ENCODE data around the gene OXER1. TPM values are rescaled to one million over a fixed set of nuclear protein-coding genes. Genes with fewer than 3 reads are reported as not detected.

Gene OXER1
- total RNA-seq, 1 donor from 2014 or later, result 1.9 TPM

GRCh38 chr2:42770288-42771131 lies 6.6 kb upstream of the OXER1 start:
- TF ChIP-seq CTCF (IDR thresholded peaks at IDR 0.05), result no peak
- H3K4me1 Mint-ChIP-seq, result peaks cover 5% of the 10 kb centered on the region
- ChIA-PET POLR2A (no interaction called here), CTCF (interaction anchor here (0.7 to 0.9 kb wide), 2 partner anchors 16 to 255 kb away, joined by 3 read pairs; no protein-coding TSS in a partner anchor)
- no peak overlapping the region for H3K27ac Mint-ChIP-seq
- ATAC-seq (ENCODE audit: low read depth), result peak; percentile 69
- intact Hi-C loops (cut with micrococcal nuclease), result loop anchor here (5.0 kb wide), 1 partner anchor 258 kb away; no protein-coding TSS in a partner anchor
- no peak for DNase-seq
- H3K9me3 Mint-ChIP-seq, result no peaks in the 10 kb centered on the region
- no peak overlapping the region for H3K4me3 Mint-ChIP-seq
- H3K27me3 Mint-ChIP-seq, result no peaks in the 10 kb centered on the region
- H3K36me3 Mint-ChIP-seq (ENCODE audit: low read depth), result no peaks in the 10 kb centered on the region

GRCh38 chr2:42769583-42770287 lies 5.8 kb upstream of the OXER1 start:
- no peaks in the 10 kb centered on the region for H3K4me1 Mint-ChIP-seq
- no peak overlapping the region for H3K4me3 Mint-ChIP-seq
- ChIA-PET CTCF (interaction anchor here (0.7 kb wide), 1 partner anchor 254 kb away, joined by 3 read pairs; no protein-coding TSS in a partner anchor), POLR2A (no interaction called here)
- ATAC-seq (ENCODE audit: low read depth) (no peak), DNase-seq (no peak)
- no peaks in the 10 kb centered on the region for H3K36me3 Mint-ChIP-seq (ENCODE audit: low read depth)
- H3K27me3 Mint-ChIP-seq, result no peaks in the 10 kb centered on the region
- H3K27ac Mint-ChIP-seq, result no peak overlapping the region
- H3K9me3 Mint-ChIP-seq, result no peaks in the 10 kb centered on the region
- TF ChIP-seq CTCF (IDR thresholded peaks at IDR 0.05), result no peak
- intact Hi-C loops (cut with micrococcal nuclease), result loop anchor here (5.0 kb wide), 1 partner anchor 257 kb away; no protein-coding TSS in a partner anchor

GRCh38 chr2:42768706-42769256 lies 4.8 kb upstream of the OXER1 start:
- Mint-ChIP-seq H3K27me3 (no peaks in the 10 kb centered on the region), H3K27ac (no peak overlapping the region), H3K9me3 (no peaks in the 10 kb centered on the region), H3K4me1 (no peaks in the 10 kb centered on the region), H3K4me3 (no peak overlapping the region), H3K36me3 (ENCODE audit: low read depth) (no peaks in the 10 kb centered on the region)
- ATAC-seq (ENCODE audit: low read depth) (no peak), DNase-seq (no peak)
- intact Hi-C loops (cut with micrococcal nuclease), result no loop called here
- CTCF ChIA-PET, result no interaction called here
- POLR2A ChIA-PET, result no interaction called here
- no peak for TF ChIP-seq CTCF (IDR thresholded peaks at IDR 0.05)

- no peaks in the 10 kb centered on the region for H3K9me3 Mint-ChIP-seq
- H3K27ac Mint-ChIP-seq, result no peak overlapping the region
- POLR2A ChIA-PET, result no interaction called here
- intact Hi-C loops (cut with micrococcal nuclease), result no loop called here
- ATAC-seq (ENCODE audit: low read depth), result no peak
- H3K4me1 Mint-ChIP-seq, result no peaks in the 10 kb centered on the region
- H3K36me3 Mint-ChIP-seq (ENCODE audit: low read depth), result no peaks in the 10 kb centered on the region
- no peak overlapping the region for H3K4me3 Mint-ChIP-seq
- TF ChIP-seq CTCF (IDR thresholded peaks at IDR 0.05), result no peak
- CTCF ChIA-PET, result no interaction called here
- DNase-seq, result no peak
- H3K27me3 Mint-ChIP-seq, result no peaks in the 10 kb centered on the region
These were observed 4.2 kb upstream of the OXER1 start for GRCh38 chr2:42767899-42768705.
